CD4-positive, alpha-beta T cell (primary cell): ENCODE measurements around the gene SYT17. TPM values are rescaled to one million over a fixed set of nuclear protein-coding genes. Genes with fewer than 3 reads are reported as not detected.

Experiments used
- ATAC-seq: fragments of 200-7000 bp; cut with Tn5 transposase; one replicate; pipeline ENCODE4 v1.10.0; 2022; ENCODE audit warnings: mild to moderate bottlenecking; ENCODE audit not compliant: poor library complexity
- CTCF ChIA-PET: fragments of 350-600 bp; sonication (Branson Sonifier 250); formaldehyde crosslinking; loops from one replicate; lab custom pipeline; 2021; ENCODE audit warnings: antibody characterized with exemption, inconsistent platforms; lab: Charles Lee
- POLR2A ChIA-PET: fragments of 350-600 bp; sonication (Branson Sonifier 250); formaldehyde crosslinking; loops from one replicate; lab custom pipeline; 2021; ENCODE audit warnings: antibody characterized with exemption, inconsistent platforms; lab: Charles Lee
- DNase-seq, 14 experiments: peaks; one replicate each; pipeline ENCODE4 v3.0.0-alpha.2; 2013 to 2020; ENCODE audit warnings: mixed read lengths in 2 of 14
- H3K27ac ChIP-seq, 2 donors: one replicate each; pipeline versions ENCODE4 v1.5.1 to v1.7.0; 2013; ENCODE audit warnings: low read length in 2 of 2, low read depth in 1 of 2, mild to moderate bottlenecking in 1 of 2
- H3K27me3 ChIP-seq, 2 experiments: 1 replicate in 1 of 2; 2 replicates in 1 of 2; pipeline versions ENCODE4 v1.6.1 to v1.7.0; 2013; ENCODE audit warnings: low read length in 2 of 2, control low read depth in 1 of 2, mild to moderate bottlenecking in 1 of 2, moderate library complexity in 1 of 2; ENCODE audit not compliant: insufficient read depth in 2 of 2, control insufficient read depth in 1 of 2
- H3K36me3 ChIP-seq: one replicate; pipeline ENCODE4 v1.6.1; 2013; ENCODE audit warnings: low read length, control low read depth; ENCODE audit not compliant: insufficient read depth
- H3K4me1 ChIP-seq: one replicate; pipeline ENCODE4 v1.6.1; 2013; ENCODE audit warnings: low read length, control low read depth; ENCODE audit not compliant: insufficient read depth
- H3K4me3 ChIP-seq: one replicate; pipeline ENCODE4 v1.5.1; 2013; ENCODE audit warnings: mild to moderate bottlenecking, low read length, moderate library complexity
- H3K9me3 ChIP-seq, 2 experiments: 1 replicate in 1 of 2; 2 replicates in 1 of 2; pipeline versions ENCODE4 v1.6.1 to v1.7.0; 2013; ENCODE audit warnings: low read length in 2 of 2, mild to moderate bottlenecking in 2 of 2, control low read depth in 1 of 2, moderate library complexity in 1 of 2; ENCODE audit not compliant: control insufficient read depth in 1 of 2, insufficient read depth in 1 of 2
- H3K27ac Mint-ChIP-seq: one replicate; pipeline ENCODE4 v1.8.0; 2020; ENCODE audit warnings: mixed read lengths
- H3K27me3 Mint-ChIP-seq: one replicate; pipeline ENCODE4 v1.8.0; 2021; ENCODE audit warnings: mixed read lengths
- H3K36me3 Mint-ChIP-seq: one replicate; pipeline ENCODE4 v1.8.0; 2021; ENCODE audit warnings: low read depth, mixed read lengths
- H3K4me1 Mint-ChIP-seq: one replicate; pipeline ENCODE4 v1.8.0; 2021; ENCODE audit warnings: low read depth, mixed read lengths
- H3K4me3 Mint-ChIP-seq: one replicate; pipeline ENCODE4 v1.8.0; 2020; ENCODE audit warnings: mild to moderate bottlenecking, mixed read lengths
- H3K9me3 Mint-ChIP-seq: one replicate; pipeline ENCODE4 v1.8.0; 2020; ENCODE audit warnings: mixed read lengths
- CTCF ChIP-seq: fragments of 200-600 bp; IDR thresholded peaks from one replicate; pipeline ENCODE4 v1.8.0; 2022; ENCODE audit warnings: antibody characterized with exemption, mild to moderate bottlenecking
- intact Hi-C, 2 experiments: fragments of 100-400 bp; cut with DNase I in 1 of 2; cut with micrococcal nuclease in 1 of 2; formaldehyde crosslinking; loops; one replicate each; pipeline versions ENCODE4 v1.15.1 to v1.9.0; 2023 to 2025; cut with DNase I, micrococcal nuclease
- total RNA-seq, 174 experiments: library from RNA in 2 of 174; stranded (reverse) in 2 of 174; gene quantifications; one replicate each; pipeline ENCODE4 v1.2.3 and lab custom pipeline; 2021 to 2026

The SYT17 gene
- total RNA-seq, 2 experiments from 2014 or later, result not detected

GRCh38 chr16:19127674-19128131, 40.3 kb upstream of the SYT17 start:
- no peak for ATAC-seq
- Mint-ChIP-seq H3K27me3 (no peaks in the 10 kb centered on the region), H3K4me3 (no peak overlapping the region), H3K9me3 (no peaks in the 10 kb centered on the region), H3K27ac (no peak overlapping the region), H3K36me3 (no peaks in the 10 kb centered on the region), H3K4me1 (peaks cover 4% of the 10 kb centered on the region)
- Histone ChIP-seq H3K4me3 (no peak overlapping the region), H3K36me3 (no peaks in the 10 kb centered on the region), H3K27ac (no peak overlapping the region), H3K4me1 (peaks cover 4% of the 10 kb centered on the region), H3K9me3 (peaks cover 0 to 4% of the 10 kb centered on the region in 2 experiments), H3K27me3 (no peaks in the 10 kb centered on the region)
- no peak for TF ChIP-seq CTCF
- ChIA-PET POLR2A (no interaction called here), CTCF (no interaction called here)
- intact Hi-C loops, result no loop called here
- no peak for DNase-seq

- Mint-ChIP-seq H3K4me1 (peaks cover 4% of the 10 kb centered on the region), H3K27me3 (no peaks in the 10 kb centered on the region), H3K9me3 (no peaks in the 10 kb centered on the region), H3K36me3 (no peaks in the 10 kb centered on the region), H3K27ac (no peak overlapping the region), H3K4me3 (no peak overlapping the region)
- no peak for DNase-seq
- ATAC-seq, result no peak
- peaks cover 0 to 4% of the 10 kb centered on the region in 2 experiments for H3K9me3 ChIP-seq
- H3K36me3 ChIP-seq, result no peaks in the 10 kb centered on the region
- CTCF ChIA-PET, result no interaction called here
- no peaks in the 10 kb centered on the region for H3K27me3 ChIP-seq
- intact Hi-C loops, result no loop called here
- H3K27ac ChIP-seq, result no peak overlapping the region
- POLR2A ChIA-PET, result no interaction called here
- H3K4me1 ChIP-seq, result peaks cover 4% of the 10 kb centered on the region
- no peak for TF ChIP-seq CTCF
- no peak overlapping the region for H3K4me3 ChIP-seq
Measured at GRCh38 chr16:19128454-19129200, 39.4 kb upstream of the SYT17 start.

GRCh38 chr16:19130385-19130784, 37.7 kb upstream of the SYT17 start:
- H3K27ac Mint-ChIP-seq, result no peak overlapping the region

More at GRCh38 chr16:19130385-19130784, 37.7 kb upstream of the SYT17 start:
- H3K27me3 Mint-ChIP-seq, result no peaks in the 10 kb centered on the region
- no peaks in the 10 kb centered on the region for H3K36me3 Mint-ChIP-seq
- H3K9me3 Mint-ChIP-seq, result no peaks in the 10 kb centered on the region
- H3K27me3 ChIP-seq, result no peaks in the 10 kb centered on the region
- peaks cover 0 to 4% of the 10 kb centered on the region in 2 experiments for H3K9me3 ChIP-seq
- no peaks in the 10 kb centered on the region for H3K36me3 ChIP-seq
- H3K4me1 Mint-ChIP-seq, result peaks cover 4% of the 10 kb centered on the region
- ChIA-PET CTCF (no interaction called here), POLR2A (no interaction called here)
- intact Hi-C loops, result no loop called here
- TF ChIP-seq CTCF, result no peak
- no peak overlapping the region for H3K4me3 Mint-ChIP-seq
- no peak overlapping the region for H3K27ac ChIP-seq
- DNase-seq (no peak), ATAC-seq (no peak)
- H3K4me3 ChIP-seq, result no peak overlapping the region
- peaks cover 4% of the 10 kb centered on the region for H3K4me1 ChIP-seq
